Uterus (tissue), 4 donors: ENCODE measurements around the gene TNNI3K. TPM values are rescaled to one million over a fixed set of nuclear protein-coding genes. Genes with fewer than 3 reads are reported as not detected.
A peak's percentile ranks its signal among the peaks of the same experiment; 100 is the strongest.

Source experiments
- DNase-seq, 2 donors: peaks; one replicate each; pipeline ENCODE4 v3.0.0-alpha.2; 2019 to 2020
- H3K27ac ChIP-seq, 2 donors: fragments of 200-600 bp; sonication (generic); 1 replicate in 1 of 2; 2 replicates in 1 of 2; pipeline ENCODE4 v1.5.1; 2016 to 2018
- H3K27me3 ChIP-seq, 2 donors: fragments of 200-600 bp; sonication (generic); one replicate each; pipeline ENCODE4 v1.5.1; 2018 to 2019; ENCODE audit warnings: control low read depth in 1 of 2
- H3K36me3 ChIP-seq, 2 donors: fragments of 200-600 bp; sonication (generic); one replicate each; pipeline ENCODE4 v1.5.1; 2019; ENCODE audit warnings: control low read depth in 1 of 2
- H3K4me1 ChIP-seq, 2 donors: fragments of 200-600 bp; sonication (generic); one replicate each; pipeline ENCODE4 v1.5.1; 2018 to 2019; ENCODE audit warnings: control low read depth in 1 of 2
- H3K4me3 ChIP-seq, 2 donors: fragments of 200-600 bp; sonication (generic); 1 replicate in 1 of 2; 2 replicates in 1 of 2; pipeline ENCODE4 v1.5.1; 2018 to 2019; ENCODE audit warnings: mild to moderate bottlenecking in 1 of 2
- H3K9me3 ChIP-seq, 2 donors: fragments of 200-600 bp; sonication (generic); one replicate each; pipeline ENCODE4 v1.5.1; 2019; ENCODE audit warnings: control low read depth in 1 of 2
- POLR2A ChIP-seq, 2 donors: fragments of 450-650 bp; IDR thresholded peaks; one replicate each; pipeline ENCODE4 v1.6.1; 2016; ENCODE audit warnings: antibody characterized with exemption in 2 of 2, mild to moderate bottlenecking in 1 of 2, moderate library complexity in 1 of 2
- intact Hi-C: fragments of 100-400 bp; cut with DNase I; formaldehyde crosslinking; loops from one replicate; pipeline ENCODE4 v1.15.1; 2023; ENCODE audit warnings: low total_unique reads
- total RNA-seq, 4 donors: library from RNA; depleted of rRNA in 3 of 4; stranded (reverse); fragments of >200 nt in 3 of 4; gene quantifications; one replicate each; pipeline versions ENCODE4 v1.1.0 to v1.2.4, GENCODE V29; 2014 to 2023
- TF ChIP-seq, protein P1 (sequence below), 4 experiments: fragments of 200-600 bp in 2 of 4; fragments of 450-650 bp in 2 of 4; sonication (generic) in 2 of 4; IDR thresholded peaks; one replicate each; pipeline ENCODE4 v1.5.1; 2016 to 2019; ENCODE audit warnings: antibody characterized with exemption in 4 of 4, mild to moderate bottlenecking in 2 of 4, moderate library complexity in 1 of 4
- donor health status: DM: yes; HTN: yes; CAD: no.

The TNNI3K gene
- total RNA-seq, 4 donors from 2014 or later: 0.26 to 5.3 (median 1.5) TPM; not detected in 1

DNA sequence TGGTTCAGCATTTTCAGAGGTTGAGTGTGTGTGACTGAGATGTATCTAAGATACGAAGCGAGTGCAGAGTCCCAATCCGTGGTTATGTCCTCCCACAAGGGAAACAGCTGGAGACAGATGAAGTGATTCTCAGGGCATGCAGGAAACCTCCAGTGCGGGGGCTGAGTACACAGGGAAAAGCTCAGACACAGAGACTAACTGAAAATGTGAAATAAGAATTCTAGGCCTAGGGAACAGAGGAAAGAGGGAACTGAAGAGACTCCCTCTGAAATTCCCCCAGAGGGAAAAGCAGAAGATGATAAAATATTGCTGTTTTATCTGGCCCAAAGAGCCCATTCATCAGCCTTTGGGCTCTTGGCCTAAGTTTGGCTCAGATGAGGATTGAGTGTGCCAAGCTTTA, 160.4 kb downstream of the TNNI3K start:
- intact Hi-C loops: no loop called here
- peak; percentile 34 to 54 for DNase-seq
- H3K27me3 ChIP-seq: no peaks in the 10 kb centered on the region
- H3K4me1 ChIP-seq: no peaks in the 10 kb centered on the region
- no peak overlapping the region for H3K4me3 ChIP-seq
- H3K36me3 ChIP-seq: no peaks in the 10 kb centered on the region
- no peak for TF ChIP-seq POLR2A (IDR thresholded peaks at IDR 0.05)
- TF ChIP-seq, protein P1, sequence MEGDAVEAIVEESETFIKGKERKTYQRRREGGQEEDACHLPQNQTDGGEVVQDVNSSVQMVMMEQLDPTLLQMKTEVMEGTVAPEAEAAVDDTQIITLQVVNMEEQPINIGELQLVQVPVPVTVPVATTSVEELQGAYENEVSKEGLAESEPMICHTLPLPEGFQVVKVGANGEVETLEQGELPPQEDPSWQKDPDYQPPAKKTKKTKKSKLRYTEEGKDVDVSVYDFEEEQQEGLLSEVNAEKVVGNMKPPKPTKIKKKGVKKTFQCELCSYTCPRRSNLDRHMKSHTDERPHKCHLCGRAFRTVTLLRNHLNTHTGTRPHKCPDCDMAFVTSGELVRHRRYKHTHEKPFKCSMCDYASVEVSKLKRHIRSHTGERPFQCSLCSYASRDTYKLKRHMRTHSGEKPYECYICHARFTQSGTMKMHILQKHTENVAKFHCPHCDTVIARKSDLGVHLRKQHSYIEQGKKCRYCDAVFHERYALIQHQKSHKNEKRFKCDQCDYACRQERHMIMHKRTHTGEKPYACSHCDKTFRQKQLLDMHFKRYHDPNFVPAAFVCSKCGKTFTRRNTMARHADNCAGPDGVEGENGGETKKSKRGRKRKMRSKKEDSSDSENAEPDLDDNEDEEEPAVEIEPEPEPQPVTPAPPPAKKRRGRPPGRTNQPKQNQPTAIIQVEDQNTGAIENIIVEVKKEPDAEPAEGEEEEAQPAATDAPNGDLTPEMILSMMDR (IDR thresholded peaks at IDR 0.05): no peak
- no peaks in the 10 kb centered on the region for H3K9me3 ChIP-seq
- H3K27ac ChIP-seq: peak overlapping the region; percentile 32 to 58

- Histone ChIP-seq H3K4me3 (no peak overlapping the region), H3K9me3 (no peaks in the 10 kb centered on the region), H3K4me1 (no peaks in the 10 kb centered on the region), H3K27me3 (no peaks in the 10 kb centered on the region), H3K27ac (peak overlapping the region; percentile 38 to 58), H3K36me3 (no peaks in the 10 kb centered on the region)
- intact Hi-C loops: no loop called here
- no peak for TF ChIP-seq POLR2A (IDR thresholded peaks at IDR 0.05)
- TF ChIP-seq, protein P1 (IDR thresholded peaks at IDR 0.05): no peak
- DNase-seq: no peak
These were observed 161.3 kb downstream of the TNNI3K start for GRCh38 chr1:74396462-74396861.

DNA sequence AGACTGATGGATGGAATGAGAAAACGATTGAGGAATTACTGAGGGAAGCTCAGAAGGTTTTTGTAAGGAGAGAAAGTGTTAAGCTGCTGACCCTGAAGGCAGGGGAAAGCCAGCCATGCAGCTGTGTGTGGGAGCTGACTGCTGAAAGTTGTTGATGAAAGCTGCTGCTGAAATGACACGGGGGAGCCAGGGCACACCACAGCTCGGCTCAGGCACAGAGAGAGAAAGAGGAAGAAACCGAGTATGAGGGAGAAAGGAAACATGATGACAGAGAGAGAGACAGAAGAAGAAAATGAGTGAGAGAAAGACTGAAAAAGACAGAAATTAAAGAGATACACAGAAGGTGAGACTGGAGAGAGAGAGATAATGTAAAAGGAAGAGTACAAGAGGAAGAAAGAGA, 161.7 kb downstream of the TNNI3K start:
- H3K4me3 ChIP-seq: no peak overlapping the region
- TF ChIP-seq, protein P1 (IDR thresholded peaks at IDR 0.05): no peak
- TF ChIP-seq POLR2A (IDR thresholded peaks at IDR 0.05): no peak
- intact Hi-C loops: no loop called here
- H3K9me3 ChIP-seq: no peaks in the 10 kb centered on the region
- DNase-seq: peak; percentile 19 to 55
- H3K36me3 ChIP-seq: no peaks in the 10 kb centered on the region
- H3K27me3 ChIP-seq: no peaks in the 10 kb centered on the region
- H3K4me1 ChIP-seq: no peaks in the 10 kb centered on the region
- H3K27ac ChIP-seq: peak overlapping the region; percentile 38 to 58

DNA sequence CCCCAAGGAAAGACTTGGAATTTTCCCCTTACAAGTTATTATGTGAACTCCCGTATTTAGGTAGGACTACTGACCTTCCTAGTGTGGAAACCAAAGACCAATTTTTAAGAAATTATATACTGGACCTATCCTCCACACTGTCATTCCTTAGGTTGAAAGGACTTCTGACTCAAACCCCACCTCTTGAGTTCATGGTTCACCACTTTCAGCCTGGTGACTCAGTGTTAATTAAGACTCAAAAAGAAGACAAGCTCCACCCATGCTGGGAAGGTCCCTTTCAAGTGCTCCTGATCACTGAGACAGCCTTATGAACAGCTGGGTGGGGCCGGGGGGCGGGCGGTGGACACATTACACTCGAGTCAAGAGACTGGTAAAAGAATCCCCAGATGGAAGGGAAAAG, 164.1 kb downstream of the TNNI3K start:
- no peaks in the 10 kb centered on the region for H3K36me3 ChIP-seq

DNA sequence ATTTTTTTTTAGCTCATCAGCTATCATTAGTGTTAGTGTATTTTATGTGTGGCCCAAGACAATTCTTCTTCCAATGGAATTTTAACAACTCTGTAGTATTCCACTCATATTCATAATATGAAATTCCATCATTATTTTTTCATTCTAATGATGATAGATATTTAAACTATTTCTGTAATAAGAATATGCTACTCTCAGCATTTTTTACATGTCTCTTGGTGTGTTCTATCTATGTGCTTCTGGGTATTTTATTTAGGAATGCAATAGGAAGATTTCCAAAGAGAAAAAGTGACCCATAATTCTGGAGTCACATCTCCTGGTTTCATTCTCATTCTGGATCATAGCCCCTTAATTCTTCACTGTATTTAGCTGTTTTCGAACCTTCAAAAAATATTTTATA, 167.7 kb downstream of the TNNI3K start:
- no peaks in the 10 kb centered on the region for H3K4me1 ChIP-seq
- intact Hi-C loops: no loop called here
- no peaks in the 10 kb centered on the region for H3K36me3 ChIP-seq
- TF ChIP-seq, protein P1 (IDR thresholded peaks at IDR 0.05): no peak
- TF ChIP-seq POLR2A (IDR thresholded peaks at IDR 0.05): no peak
- H3K27ac ChIP-seq: no peak overlapping the region
- no peak for DNase-seq
- H3K9me3 ChIP-seq: no peaks in the 10 kb centered on the region
- no peaks in the 10 kb centered on the region for H3K27me3 ChIP-seq
- H3K4me3 ChIP-seq: no peak overlapping the region

More for the DNA sequence above, 164.1 kb downstream of the TNNI3K start:
- Histone ChIP-seq H3K4me1 (no peaks in the 10 kb centered on the region), H3K4me3 (no peak overlapping the region), H3K9me3 (no peaks in the 10 kb centered on the region), H3K27ac (no peak overlapping the region), H3K27me3 (no peaks in the 10 kb centered on the region)
- intact Hi-C loops: no loop called here
- DNase-seq: no peak
- no peak for TF ChIP-seq POLR2A (IDR thresholded peaks at IDR 0.05)
- TF ChIP-seq, protein P1 (IDR thresholded peaks at IDR 0.05): no peak
